Measurements from ENCODE around the gene RFX3.

DNA sequence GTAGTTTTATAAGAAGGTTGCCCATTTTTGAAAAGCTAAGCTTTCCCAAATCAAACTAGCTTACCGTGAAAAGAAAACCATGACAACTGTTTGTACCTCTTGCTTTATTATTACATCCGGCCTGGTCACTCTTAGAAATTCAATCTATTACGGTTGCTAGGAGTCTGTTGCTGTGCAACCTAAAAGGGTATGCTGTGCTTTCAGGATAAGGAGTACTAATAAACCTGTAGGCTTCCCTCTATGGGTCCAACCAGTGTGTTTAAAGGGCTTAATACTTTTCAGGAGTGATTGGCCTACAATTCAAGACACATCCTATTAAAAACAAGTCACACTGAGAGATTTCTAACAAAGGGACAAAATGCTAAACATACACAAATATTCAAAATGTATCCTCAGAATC, 27.1 kb downstream of the RFX3 start:
- TF ChIP-seq, protein P1, sequence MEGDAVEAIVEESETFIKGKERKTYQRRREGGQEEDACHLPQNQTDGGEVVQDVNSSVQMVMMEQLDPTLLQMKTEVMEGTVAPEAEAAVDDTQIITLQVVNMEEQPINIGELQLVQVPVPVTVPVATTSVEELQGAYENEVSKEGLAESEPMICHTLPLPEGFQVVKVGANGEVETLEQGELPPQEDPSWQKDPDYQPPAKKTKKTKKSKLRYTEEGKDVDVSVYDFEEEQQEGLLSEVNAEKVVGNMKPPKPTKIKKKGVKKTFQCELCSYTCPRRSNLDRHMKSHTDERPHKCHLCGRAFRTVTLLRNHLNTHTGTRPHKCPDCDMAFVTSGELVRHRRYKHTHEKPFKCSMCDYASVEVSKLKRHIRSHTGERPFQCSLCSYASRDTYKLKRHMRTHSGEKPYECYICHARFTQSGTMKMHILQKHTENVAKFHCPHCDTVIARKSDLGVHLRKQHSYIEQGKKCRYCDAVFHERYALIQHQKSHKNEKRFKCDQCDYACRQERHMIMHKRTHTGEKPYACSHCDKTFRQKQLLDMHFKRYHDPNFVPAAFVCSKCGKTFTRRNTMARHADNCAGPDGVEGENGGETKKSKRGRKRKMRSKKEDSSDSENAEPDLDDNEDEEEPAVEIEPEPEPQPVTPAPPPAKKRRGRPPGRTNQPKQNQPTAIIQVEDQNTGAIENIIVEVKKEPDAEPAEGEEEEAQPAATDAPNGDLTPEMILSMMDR (IDR thresholded peaks at IDR 0.05; ENCODE audit: insufficient read depth, low read length), result no peak
- TF ChIP-seq GABPA (IDR thresholded peaks at IDR 0.05; ENCODE audit: low read depth), result no peak
- TF ChIP-seq POLR2AphosphoS5 (IDR thresholded peaks at IDR 0.05; ENCODE audit: low read depth), result no peak

Measured in HL-60 (cell line).